Measurements from ENCODE around the gene DHX35. TPM values are rescaled to one million over a fixed set of nuclear protein-coding genes. Genes with fewer than 3 reads are reported as not detected.
"Not testable (repeated sequence)": the region's sequence is repeated elsewhere in the genome, so short reads cannot be mapped to it uniquely, and the experiment has no call there.

DHX35 gene
- total RNA-seq, 1 donor from 2014 or later: 14.0 TPM

GRCh38 chr20:38939686-38940085 is 22.5 kb upstream of the DHX35 start:
- no peak for DNase-seq (ENCODE audit: low read depth)

- no peak for DNase-seq (ENCODE audit: low read depth)
These were observed 21.5 kb upstream of the DHX35 start for GRCh38 chr20:38940644-38941043.

DNA sequence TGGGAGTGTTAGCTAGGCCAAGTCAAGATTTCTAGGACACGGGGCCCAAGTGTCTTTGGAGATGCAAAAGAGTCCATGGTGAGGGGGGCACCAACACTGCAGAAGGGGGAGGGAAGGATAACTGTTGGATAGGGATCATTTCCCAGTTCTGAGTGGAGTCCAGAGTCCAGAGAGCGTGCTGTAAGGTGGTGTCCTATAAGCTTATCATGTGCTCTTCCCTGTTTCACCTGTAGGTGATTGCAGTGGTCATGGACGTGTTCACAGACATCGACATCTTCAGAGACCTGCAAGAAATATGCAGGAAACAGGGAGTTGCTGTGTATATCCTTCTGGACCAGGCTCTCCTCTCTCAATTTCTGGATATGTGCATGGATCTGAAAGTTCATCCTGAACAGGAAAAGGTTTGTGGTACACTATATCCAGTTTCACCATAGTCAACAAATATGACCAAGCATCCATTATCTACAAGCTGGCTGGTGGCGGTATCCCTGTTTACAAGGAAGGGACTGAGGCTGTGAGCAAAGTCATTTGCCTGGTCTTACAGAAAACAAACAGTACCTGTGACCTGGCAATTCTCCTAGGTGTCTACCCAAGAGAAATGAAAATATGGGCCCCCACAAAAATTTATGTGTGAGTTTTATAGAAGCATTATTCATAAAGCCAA is 20.3 kb upstream of the DHX35 start:
- no peak for DNase-seq (ENCODE audit: low read depth)

DNA sequence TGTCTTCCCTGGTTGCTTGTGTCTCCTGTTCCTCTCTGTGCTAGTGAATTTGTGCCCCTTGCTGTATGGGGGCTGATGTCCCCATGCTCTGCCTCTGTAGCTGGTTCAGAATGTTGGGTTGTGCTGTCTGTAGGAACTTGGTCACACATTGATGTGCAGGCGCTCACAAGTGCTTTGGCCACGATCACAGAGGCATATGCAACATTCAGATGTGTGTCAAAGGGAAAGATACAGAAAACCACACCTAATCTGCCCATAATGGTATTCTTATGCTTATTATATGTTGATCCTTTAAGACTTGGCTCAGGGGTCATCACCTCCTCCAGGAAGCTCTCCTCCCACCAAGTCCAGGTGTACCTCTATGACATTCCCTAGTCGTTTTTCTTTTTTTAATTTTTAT is 17.1 kb upstream of the DHX35 start:
- no peak for DNase-seq (ENCODE audit: low read depth)

GRCh38 chr20:38946836-38947235 is 15.3 kb upstream of the DHX35 start:
- no peak for DNase-seq (ENCODE audit: low read depth)

DNA sequence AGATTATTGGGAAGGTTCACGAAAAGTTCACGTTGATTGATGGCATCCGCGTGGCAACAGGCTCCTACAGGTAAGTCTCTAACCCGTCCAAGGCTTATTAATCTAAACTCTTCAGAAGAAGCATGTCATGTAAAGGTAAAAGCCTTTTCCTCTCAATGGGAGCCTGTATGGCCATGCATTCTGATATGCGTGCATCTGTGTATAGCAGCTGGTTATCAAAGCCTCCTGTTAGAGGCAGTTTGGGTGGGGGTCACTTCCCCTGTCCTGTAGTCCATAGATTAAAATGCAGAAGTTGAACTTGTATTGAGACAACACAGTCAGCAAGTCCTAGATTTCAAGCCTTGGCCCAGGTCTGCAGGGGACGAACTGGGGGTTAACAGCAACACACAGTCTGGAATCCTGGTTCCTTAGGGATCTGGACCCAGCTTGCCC is 14.2 kb upstream of the DHX35 start:
- DNase-seq (ENCODE audit: low read depth): no peak

DNA sequence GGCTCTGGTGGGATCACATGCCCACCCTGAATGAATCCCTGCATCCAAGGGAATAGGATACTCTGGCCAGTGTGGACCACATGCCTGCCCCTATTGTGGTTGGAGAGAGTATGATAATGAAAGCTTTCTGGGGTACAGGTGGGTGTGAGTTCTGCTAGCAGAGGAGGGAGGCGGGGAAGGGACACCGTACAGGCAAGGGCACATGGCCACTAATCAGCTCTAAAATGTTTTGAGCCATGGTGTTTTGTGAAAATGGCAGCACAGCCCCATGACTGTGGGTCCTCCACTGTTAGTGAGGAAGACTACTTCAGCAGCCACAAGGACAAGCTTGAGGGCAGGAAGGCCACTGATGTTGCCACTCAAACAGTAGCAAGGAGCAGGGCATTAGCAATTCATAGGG is 11.9 kb upstream of the DHX35 start:
- no peak for DNase-seq (ENCODE audit: low read depth)

- no peak for DNase-seq (ENCODE audit: low read depth)
These were observed 10.5 kb upstream of the DHX35 start for GRCh38 chr20:38951611-38952010.

DNA sequence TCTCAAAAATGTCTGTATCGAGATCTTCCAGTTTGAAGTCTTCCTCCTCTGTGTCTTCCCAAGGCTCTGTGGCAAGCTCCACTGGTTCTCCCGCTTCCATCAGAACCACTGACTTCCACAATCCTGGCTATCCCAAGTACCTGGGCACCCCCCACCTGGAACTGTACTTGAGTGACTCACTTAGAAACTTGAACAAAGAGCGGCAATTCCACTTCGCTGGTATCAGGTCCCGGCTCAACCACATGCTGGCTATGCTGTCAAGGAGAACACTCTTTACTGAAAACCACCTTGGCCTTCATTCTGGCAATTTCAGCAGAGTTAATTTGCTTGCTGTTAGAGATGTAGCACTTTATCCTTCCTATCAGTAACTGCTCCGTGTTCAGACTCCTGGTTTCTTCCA is 10.0 kb upstream of the DHX35 start:
- no peak for DNase-seq (ENCODE audit: low read depth)

GRCh38 chr20:38953630-38954340 is 8.4 kb upstream of the DHX35 start:
- DNase-seq (ENCODE audit: low read depth): no peak

DNA sequence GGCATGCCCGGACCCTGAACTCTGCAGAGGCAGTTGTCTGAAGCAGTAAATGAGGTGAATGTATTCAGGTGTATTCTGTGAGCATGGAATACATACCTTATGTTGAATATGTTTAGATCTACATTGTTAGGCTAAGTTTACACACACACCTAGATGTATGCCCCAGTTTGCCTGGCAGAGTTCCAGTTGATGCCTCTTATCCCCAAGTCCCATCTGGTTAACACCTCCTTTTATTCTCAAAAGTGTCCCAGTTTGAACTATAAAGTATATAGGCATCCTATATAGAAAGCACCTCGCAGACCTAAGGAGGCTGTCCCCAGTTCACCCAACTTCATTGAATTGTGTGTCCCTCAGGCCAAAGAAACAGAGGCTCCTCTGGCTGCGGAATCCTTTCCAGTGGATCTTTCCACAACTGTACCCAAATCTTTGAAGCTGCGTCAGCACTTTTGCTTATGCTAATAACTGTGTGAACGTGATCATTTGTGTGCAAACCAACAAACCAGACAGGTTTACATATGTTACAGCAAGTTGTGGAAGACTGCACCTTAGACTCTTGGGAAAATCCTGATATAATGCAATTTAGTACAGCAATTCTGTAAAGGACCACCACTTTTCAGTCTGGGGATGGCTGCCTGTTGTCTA is 4.8 kb upstream of the DHX35 start:
- no peak for DNase-seq (ENCODE audit: low read depth)

- DNase-seq (ENCODE audit: low read depth): no peak
These were observed 4.1 kb upstream of the DHX35 start for GRCh38 chr20:38957915-38958485.

DNA sequence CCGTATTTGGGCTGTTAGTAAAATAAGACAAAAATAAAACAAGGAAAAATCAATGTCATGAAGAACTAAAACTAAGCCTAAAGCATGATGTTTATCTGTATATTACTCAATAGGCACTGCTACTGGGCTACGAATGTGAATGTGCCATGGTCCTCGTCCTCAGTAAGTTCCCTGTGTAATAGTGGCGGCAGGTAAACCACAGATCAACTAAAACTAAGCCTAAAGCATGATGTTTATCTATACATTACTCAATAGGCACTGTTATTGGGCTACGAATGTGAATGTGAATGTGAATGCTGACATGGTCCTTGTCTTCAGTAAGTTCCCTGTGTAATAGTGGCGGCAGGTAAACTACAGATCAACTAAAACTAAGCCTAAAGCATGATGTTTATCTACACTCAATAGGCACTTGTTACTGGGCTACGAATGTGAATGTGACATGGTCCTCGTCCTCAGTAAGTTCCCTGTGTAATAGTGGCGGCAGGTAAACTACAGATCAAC is 1.9 kb upstream of the DHX35 start:
- DNase-seq (ENCODE audit: low read depth): not testable (repeated sequence)

- DNase-seq (ENCODE audit: low read depth): no peak
These were observed 557 bp upstream of the DHX35 start for GRCh38 chr20:38961530-38962043.

- DNase-seq (ENCODE audit: low read depth): no peak
These were observed 821 bp downstream of the DHX35 start for GRCh38 chr20:38962928-38963401.

- DNase-seq (ENCODE audit: low read depth): no peak
These were observed 1.6 kb downstream of the DHX35 start for GRCh38 chr20:38963745-38964144.

GRCh38 chr20:38965264-38965663 is 3.1 kb downstream of the DHX35 start:
- no peak for DNase-seq (ENCODE audit: low read depth)

GRCh38 chr20:38968090-38968489 is 5.9 kb downstream of the DHX35 start:
- DNase-seq (ENCODE audit: low read depth): no peak

DNA sequence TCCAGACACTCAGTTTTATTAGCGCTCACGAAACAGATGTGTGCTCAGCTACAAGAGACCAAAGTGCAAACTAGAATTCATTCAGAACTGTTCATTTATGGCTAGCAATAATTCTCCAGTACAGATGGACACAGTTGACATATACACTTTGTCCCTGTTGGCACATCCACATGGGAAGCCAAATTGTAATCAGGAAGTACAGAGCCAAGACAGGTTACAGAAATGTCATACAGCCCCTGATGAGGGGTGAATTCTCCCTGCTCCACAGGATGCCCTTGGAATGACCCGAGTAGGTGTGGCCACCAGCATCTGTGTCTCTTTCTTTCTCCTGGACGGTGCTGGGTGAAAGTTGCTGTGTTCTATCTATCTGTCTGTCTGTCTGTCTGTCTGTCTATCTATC is 7.6 kb downstream of the DHX35 start:
- no peak for DNase-seq (ENCODE audit: low read depth)

DNA sequence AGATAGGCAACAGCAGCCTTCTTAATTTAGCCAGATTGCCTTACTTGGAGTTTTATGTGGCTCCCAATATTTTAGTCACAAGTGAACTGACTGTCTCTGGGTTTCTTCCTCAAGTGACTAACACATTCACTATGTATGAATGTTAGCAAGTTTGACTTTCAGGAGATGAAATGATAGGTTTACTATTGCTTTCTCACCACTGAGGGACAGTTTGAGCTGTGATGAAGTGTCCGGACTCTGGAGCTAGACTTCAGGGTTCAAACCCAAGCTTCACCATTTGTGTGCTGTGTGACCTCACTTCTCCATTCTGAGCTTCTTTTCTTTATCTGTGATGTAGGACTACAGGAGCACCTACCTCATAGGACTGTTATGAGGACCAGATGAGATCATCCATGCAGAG is 8.2 kb downstream of the DHX35 start:
- peak; percentile 58 for DNase-seq (ENCODE audit: low read depth)

DNA sequence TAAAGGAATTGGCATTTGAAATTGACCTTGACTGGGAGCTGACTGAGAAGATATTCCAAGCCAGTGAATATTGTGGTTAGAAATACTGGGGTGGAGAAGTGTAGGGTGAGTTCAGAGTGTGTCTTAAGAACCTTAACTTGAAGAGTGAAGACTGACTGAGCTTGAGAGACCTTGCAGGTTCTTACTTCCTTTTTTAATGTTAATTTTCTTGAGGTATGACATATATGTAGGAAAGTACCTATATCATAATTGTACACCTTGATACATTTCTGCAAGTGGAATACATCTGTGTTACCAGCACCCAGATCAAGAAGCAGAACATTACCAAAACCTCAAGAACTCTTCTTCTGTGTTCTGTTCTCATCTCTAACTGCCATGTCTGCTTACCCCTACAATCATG is 11.0 kb downstream of the DHX35 start:
- peak; percentile 13 for DNase-seq (ENCODE audit: low read depth)

- peak; percentile 14 for DNase-seq (ENCODE audit: low read depth)
These were observed 11.5 kb downstream of the DHX35 start for GRCh38 chr20:38973645-38974044.

All from myocyte (in vitro differentiated cells).